Measurements from ENCODE around the gene FURIN.
"Not testable (repeated sequence)": the region's sequence is repeated elsewhere in the genome, so short reads cannot be mapped to it uniquely, and the experiment has no call there.

The FURIN gene

DNA sequence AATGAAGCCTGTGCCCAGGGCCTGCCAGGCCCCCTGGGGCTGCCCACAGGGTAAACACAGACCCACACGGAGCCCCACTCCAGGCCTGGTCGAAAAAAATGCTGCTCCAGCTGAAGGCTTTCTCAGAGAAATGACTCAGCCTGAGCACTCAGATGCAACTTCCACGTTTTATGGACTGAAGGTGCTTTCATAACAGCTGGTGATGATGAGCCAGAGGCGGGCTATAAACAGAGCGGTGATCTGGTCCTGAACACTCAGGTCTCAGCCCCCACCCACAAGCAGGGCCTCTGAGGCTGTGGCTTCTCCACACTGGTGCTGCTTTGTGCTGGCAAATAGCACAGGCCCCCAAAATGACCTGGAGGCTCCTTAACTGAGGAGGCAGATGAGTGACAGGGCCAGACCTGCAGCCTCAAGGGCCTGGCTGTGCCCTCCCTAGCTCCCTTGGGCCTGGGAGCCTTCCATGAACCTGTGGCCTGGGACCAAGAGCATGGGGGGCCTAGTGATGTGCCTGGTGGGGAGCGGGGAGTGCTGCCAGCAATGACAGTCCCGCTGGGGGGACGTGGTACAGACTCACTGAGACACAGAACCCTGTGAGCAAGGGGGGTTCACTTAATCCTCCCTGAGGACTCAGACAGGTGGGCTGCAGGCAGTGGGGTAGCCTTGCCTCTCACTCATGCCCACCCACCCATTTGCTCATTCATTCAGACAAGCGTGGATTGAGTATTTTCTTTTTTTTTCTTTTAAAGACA is 23.0 kb upstream of the FURIN start:
- DNase-seq = no peak

DNA sequence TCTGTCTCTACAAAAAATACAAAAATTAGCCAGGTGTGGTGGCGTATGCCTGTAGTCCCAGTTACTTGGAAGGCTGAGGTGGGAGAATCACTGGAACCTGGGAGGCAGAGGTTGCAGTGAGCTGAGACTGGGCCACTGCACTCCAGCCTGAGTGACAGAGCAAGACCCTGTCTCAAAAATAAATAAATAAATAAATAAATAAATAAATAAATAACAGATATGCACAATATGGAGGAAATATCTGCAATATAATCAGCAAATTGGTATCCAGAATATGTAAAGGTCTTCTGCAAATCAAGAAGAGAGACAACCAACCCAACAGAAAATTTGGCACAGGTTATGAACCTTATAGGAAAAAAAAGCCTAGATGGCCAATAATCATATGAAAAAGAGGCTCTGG is 19.0 kb upstream of the FURIN start:
- DNase-seq = not testable (repeated sequence)

- DNase-seq = no peak
Measured at GRCh38 chr15:90851114-90851513, 17.3 kb upstream of the FURIN start.

- DNase-seq = no peak
Measured at GRCh38 chr15:90851940-90852339, 16.4 kb upstream of the FURIN start.

GRCh38 chr15:90855139-90855538 is 13.2 kb upstream of the FURIN start:
- DNase-seq = no peak

DNA sequence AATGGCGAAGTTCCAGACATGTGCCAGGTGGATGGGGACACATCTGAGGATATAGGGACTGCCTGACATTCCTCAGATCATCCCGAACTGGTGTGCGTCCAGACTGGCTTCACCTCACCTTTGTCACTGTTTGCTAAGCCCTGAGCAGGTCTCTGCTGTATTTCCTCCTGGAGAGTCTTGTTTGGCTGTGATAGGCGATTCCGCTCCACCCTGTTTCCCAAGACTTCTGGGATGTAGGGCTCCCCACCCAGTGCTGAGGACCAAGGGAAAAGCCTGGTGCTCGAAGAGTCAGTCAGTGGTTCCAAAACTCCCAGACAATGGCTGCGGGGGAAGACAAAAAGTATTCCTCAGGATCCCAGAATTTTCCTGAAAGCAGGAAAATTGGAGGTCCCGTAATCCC is 11.1 kb upstream of the FURIN start:
- DNase-seq = no peak

DNA sequence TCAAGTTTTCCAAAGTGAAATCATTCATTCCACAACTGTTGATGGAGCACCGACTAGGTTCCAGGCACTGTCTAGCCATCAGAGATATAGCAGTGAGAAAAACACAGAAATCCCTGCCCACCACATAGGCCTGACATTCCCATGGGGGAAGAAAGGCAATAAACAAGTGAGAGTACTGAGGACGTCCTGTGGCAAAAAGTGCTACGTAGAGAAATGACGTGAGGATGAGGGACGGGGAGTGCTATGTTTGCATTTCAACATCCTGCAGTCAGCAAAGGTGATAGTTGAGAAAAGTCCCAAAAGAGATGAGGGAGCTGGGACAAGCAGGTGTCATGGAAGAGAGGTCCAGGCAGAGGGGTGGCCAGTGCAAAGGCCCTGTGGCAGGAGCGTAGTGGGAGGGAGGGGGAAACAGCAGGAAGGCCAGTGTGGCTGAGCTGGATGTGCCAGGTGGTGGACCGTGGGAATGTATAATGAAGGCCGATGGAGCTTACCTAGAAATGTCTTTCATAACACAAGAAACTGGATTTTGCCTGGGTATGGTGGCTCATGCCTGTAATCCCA is 10.4 kb upstream of the FURIN start:
- no peak for DNase-seq

- DNase-seq = no peak
Measured at GRCh38 chr15:90859234-90860131, 8.9 kb upstream of the FURIN start.

- DNase-seq = no peak
Measured at GRCh38 chr15:90860450-90860849, 7.9 kb upstream of the FURIN start.

DNA sequence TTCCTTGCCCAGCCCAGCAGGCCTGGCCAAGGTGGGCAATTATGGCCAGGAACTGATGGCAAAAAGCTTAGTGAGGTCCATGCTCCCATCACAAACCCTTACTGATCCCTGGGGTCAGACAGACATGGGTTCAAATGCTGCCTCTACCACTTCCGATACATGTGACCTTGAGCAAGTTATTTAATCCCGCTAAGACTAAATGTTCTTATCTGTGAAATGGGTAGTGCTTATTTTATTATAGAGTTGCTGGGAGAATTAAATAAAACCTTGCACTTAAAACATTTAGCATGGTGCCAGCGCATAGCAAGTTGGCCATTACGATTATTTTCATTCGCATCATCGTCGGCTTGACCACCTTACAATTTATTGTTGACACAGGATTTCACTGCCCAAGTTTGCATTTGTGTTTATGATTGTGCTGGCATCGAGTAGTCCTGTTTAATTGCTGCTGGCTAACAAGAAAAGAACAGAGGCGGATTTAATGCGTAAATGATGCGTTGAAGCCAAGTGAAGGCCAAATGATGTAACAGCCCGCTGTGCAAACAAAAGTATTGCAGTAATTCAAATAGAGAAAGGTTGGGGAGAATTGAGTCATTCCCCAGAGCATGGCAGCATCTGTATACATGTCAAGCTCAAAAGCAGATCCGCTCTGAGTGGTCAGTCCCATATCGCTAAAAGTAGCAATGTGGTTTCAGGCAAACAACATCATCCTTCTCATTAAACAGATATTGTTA is 7.3 kb upstream of the FURIN start:
- DNase-seq = no peak

DNA sequence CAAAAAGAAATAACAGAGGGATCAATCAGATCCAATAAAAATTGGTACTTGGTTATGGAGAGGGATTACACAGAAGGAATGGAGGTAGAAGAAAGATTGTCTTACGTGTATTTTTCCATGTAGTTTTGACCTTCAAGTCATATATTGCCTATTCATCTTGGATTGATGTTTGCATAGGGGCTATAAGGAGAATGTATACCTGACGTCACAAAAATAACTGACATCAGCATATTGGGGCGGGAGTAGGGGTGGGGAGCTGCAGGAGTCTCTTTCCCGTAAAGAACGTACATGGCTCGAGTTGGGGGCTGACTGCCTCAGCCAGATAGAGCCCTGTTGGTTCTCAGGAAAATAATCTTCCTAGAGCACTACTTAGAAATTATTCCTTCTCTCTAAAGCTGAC is 5.9 kb upstream of the FURIN start:
- DNase-seq = no peak

DNA sequence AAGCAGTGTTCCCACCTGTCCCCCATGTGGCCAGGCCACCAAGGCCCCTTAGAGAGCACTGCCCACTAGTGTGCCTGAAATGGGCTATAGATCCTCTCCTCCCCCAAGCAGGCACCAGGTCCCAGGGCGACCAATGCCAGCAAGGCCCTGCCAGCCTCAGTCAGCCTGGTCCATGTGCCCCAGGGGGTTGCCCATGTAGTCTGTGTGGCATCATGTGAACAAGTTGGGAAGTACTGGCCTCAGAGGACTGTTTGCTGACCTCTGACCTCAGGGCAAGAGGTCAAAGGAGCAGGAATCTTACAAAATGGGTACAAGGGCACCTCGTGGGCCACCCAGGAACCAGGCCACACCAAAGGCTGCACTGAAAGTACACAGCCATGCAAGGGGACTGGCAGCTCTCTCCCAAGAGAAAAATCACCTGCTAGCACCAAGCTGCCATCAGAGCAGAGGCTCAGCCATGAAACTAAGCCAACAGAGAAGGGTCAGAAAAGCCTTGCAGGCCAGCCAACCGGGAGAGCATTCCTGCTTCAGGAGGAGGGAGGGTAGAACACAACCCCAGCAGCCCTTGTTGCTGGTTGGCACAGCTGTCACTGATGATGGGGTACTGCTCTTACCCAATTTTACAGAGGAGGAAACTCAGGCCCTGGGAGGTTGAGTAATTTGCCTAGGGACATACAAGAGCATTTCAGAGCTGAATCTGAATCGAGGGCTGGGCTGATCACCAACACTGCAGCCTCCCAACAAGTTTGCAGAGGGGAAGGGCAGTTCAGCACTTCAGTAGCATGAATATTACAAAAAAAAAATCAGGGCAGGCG is 5.2 kb upstream of the FURIN start:
- no peak for DNase-seq

- DNase-seq = no peak
Measured at GRCh38 chr15:90863987-90864386, 4.4 kb upstream of the FURIN start.

GRCh38 chr15:90864507-90864906 is 3.9 kb upstream of the FURIN start:
- DNase-seq = no peak

- no peak for DNase-seq
Measured at GRCh38 chr15:90865702-90866101, 2.7 kb upstream of the FURIN start.

GRCh38 chr15:90866161-90866715 is 2.1 kb upstream of the FURIN start:
- DNase-seq = no peak

GRCh38 chr15:90866800-90867199 is 1.6 kb upstream of the FURIN start:
- no peak for DNase-seq

DNA sequence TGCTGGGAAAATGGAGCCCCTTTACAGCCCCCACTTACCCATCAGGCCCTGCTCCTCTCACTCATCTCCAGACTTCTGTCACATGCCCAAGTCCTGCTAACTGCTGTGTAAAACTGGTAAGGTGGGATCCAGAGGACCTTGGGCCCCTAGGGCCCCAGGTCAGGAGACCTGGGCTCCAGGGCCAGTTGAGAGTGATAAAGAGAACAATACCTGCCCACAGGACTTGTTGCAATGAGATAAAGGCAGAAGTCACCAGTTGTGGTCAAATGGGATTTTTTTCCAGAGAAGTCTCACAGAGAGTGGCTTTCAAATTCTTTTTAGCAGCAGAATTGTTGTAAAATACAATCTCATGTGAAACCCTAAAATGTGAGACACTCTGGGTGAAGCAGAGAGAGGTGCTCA is 753 bp downstream of the FURIN start:
- no peak for DNase-seq

GRCh38 chr15:90869601-90870353 is 1.4 kb downstream of the FURIN start:
- DNase-seq = no peak

- DNase-seq = no peak
Measured at GRCh38 chr15:90870354-90871138, 2.2 kb downstream of the FURIN start.
